GM12892 (cell line): ENCODE measurements around the gene TBCE.
"Not testable (repeated sequence)": the region's sequence is repeated elsewhere in the genome, so short reads cannot be mapped to it uniquely, and the experiment has no call there.

ENCODE experiments used
- DNase-seq: peaks from one replicate; pipeline ENCODE4 v3.0.0; 2011; ENCODE audit not compliant: insufficient read length
- FAIRE-seq: peaks from 2 replicates; lab custom pipeline; 2011; peaks lifted over from hg19 to GRCh38; lab: Jason Lieb, UNC
- POLR2A ChIP-seq: IDR thresholded peaks from 2 replicates; pipeline ENCODE4 v1.6.1; 2011; ENCODE audit warnings: low read depth, low read length, control low read depth
- POLR2AphosphoS5 ChIP-seq: IDR thresholded peaks from 2 replicates; pipeline ENCODE4 v1.6.1; 2011; ENCODE audit warnings: low read depth, low read length, control low read depth
- TAF1 ChIP-seq: IDR thresholded peaks from 2 replicates; pipeline ENCODE4 v1.6.1; 2011; ENCODE audit warnings: low read depth, mild to moderate bottlenecking, control low read depth, low read length, borderline replicate concordance

The TBCE gene

DNA sequence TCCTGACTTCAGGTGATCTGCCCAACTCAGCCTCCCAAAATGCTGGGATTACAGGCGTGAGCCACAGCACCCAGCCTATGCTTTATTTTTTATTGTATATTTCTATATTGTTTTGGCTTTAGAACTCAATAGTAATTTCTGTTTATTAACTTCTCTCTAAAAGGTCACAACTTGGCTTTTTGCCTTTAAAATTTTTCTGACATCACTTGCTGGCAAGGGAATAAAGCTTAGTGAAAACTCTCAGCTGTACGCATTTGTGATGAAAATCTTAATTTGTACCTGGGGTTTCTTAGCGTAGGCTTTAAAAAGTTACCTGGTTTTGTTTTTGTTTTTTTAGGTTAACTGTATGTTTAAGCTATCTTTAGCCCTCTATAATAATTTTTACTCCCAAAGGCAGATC lies 100.8 kb downstream of the TBCE start:
- FAIRE-seq (no peak), DNase-seq (no peak)

DNA sequence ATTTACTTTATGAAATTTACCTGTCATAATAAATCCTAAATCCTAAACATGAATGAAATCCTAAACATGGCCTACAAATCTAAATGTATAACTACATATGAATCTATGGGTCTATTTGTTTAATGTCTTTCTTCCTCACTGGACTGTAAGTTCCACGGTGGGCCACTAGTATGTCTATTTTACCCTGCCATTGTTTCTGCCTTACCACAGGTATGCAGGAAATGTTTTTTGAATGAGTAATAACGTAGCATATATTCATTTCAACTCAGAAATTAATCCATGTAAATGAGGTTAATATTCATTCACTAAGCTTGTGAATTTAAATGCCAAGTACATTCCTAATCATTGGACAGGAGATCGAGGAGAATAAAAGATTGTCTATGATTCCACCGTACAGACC lies 101.7 kb downstream of the TBCE start:
- no peak for FAIRE-seq
- TF ChIP-seq TAF1 = no peak
- TF ChIP-seq POLR2AphosphoS5 = no peak
- TF ChIP-seq POLR2A = no peak
- no peak for DNase-seq

More for the DNA sequence above, 100.8 kb downstream of the TBCE start:
- TF ChIP-seq POLR2A = no peak
- no peak for TF ChIP-seq POLR2AphosphoS5
- TF ChIP-seq TAF1 = no peak

- FAIRE-seq = not testable (repeated sequence)
Measured at GRCh38 chr1:235469897-235470296, 102.7 kb downstream of the TBCE start.

GRCh38 chr1:235470741-235471439 lies 103.7 kb downstream of the TBCE start:
- DNase-seq (no peak), FAIRE-seq (no peak)
- TF ChIP-seq TAF1 = no peak
- no peak for TF ChIP-seq POLR2AphosphoS5
- TF ChIP-seq POLR2A = no peak

More at GRCh38 chr1:235469897-235470296, 102.7 kb downstream of the TBCE start:
- not testable (repeated sequence) for DNase-seq

- DNase-seq (no peak), FAIRE-seq (no peak)
Measured at GRCh38 chr1:235473806-235474205, 106.6 kb downstream of the TBCE start.

GRCh38 chr1:235483090-235483489 lies 115.9 kb downstream of the TBCE start:
- DNase-seq (no peak), FAIRE-seq (no peak)
- no peak for TF ChIP-seq POLR2A
- TF ChIP-seq POLR2AphosphoS5 = no peak
- TF ChIP-seq TAF1 = no peak

More at GRCh38 chr1:235473806-235474205, 106.6 kb downstream of the TBCE start:
- no peak for TF ChIP-seq POLR2AphosphoS5
- no peak for TF ChIP-seq POLR2A
- no peak for TF ChIP-seq TAF1

GRCh38 chr1:235485558-235485957 lies 118.3 kb downstream of the TBCE start:
- TF ChIP-seq POLR2A (no peak), POLR2AphosphoS5 (no peak), TAF1 (no peak)
- no peak for DNase-seq
- no peak for FAIRE-seq

DNA sequence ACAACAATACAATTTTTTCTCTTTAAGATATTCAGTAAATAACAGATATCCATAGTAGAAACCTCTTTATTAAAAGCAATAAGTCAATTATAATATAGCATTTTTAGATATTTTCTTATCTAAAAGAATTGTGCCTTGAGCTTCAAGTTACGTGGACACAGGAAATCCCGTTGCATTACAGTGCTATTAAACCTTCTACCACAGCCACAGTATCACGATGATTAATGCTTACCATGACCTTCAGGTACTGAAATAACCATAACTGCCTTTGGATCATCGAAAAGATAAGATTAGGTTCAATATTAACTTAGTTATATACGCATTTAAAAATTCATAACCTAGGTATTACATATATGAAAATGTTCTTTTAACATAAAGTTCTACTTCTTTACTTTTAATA lies 119.1 kb downstream of the TBCE start:
- TF ChIP-seq POLR2AphosphoS5 (no peak), TAF1 (no peak), POLR2A (no peak)
- FAIRE-seq (no peak), DNase-seq (no peak)

DNA sequence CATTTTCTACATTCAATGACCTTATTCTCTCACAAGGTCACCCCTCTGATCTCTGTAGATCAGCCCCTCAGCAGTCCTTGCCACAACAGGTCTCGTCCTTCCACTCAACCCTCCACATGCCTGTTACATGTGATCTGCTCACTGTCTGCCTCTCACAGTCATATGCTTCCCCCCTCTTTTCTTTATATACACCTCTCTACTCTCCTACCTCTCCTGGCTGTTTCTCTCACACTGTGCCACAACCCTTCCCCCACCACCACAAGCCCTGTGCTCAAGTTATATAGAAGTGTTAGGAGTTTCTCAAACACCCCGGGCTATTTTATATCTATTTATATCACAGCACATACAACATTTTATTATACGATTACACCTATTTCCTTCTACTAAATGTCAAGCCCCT lies 124.4 kb downstream of the TBCE start:
- DNase-seq = no peak
- no peak for TF ChIP-seq POLR2A
- TF ChIP-seq TAF1 = no peak
- no peak for TF ChIP-seq POLR2AphosphoS5
- FAIRE-seq = no peak

DNA sequence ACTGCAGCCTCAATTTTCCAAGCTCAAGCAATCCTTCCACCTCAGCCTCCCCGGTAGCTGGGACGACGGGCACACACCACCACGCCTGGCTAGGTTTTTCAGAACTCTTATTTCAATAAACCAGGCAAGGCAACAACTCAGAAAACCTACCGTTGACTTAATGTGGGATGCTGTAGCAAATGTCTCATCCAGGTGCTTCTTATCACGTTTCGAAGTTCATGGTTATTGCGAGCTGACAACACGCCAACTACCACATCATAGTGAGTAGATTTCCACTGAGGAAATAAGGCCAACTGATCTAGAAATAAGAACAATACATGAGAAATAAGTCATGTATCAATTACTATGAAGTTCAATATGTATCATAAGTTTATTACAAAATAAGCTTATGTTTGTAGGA lies 127.3 kb downstream of the TBCE start:
- TF ChIP-seq TAF1 (no peak), POLR2AphosphoS5 (no peak), POLR2A (no peak)
- DNase-seq (no peak), FAIRE-seq (no peak)

DNA sequence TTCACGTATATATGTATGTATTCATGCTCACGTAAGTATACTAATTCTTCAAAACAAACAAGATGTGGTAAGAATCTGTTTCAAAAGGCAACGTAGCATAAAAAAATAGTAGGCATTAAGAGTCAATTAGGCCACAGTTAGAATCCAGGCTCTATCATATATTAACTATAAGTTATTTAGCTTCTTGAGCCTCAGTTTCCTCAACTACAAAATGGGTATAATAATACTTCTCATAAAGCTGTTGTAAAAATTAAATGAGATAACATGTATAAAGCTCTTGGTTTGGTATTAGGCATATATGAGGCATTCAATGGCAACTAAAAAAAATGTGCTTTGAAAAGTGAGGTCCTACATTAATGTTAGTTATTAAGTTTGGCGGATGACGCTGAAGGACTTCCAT lies 127.8 kb downstream of the TBCE start:
- no peak for TF ChIP-seq POLR2A
- no peak for TF ChIP-seq POLR2AphosphoS5
- no peak for TF ChIP-seq TAF1
- DNase-seq (no peak), FAIRE-seq (no peak)

DNA sequence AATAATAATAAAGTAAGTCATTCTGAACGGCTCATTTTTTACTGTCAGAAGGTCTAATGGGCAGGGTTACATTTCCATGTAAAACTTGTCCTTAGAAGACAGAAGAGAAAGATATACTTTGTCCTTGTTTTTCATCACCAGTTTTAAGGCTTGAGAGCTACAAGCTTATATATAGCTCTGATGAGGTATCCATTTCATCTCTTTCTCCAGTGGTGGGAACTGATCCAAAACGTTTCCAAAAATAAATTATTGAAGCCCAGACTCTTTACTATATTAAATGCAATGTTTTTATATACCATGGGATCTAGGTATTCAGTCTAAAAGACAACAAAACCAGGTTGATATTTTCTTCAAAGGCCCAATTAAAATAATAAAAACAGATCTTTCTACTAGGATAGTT lies 128.3 kb downstream of the TBCE start:
- FAIRE-seq = no peak
- DNase-seq = no peak
- TF ChIP-seq POLR2A = no peak
- no peak for TF ChIP-seq POLR2AphosphoS5
- no peak for TF ChIP-seq TAF1

- FAIRE-seq (no peak), DNase-seq (no peak)
- no peak for TF ChIP-seq TAF1
- no peak for TF ChIP-seq POLR2A
Measured at GRCh38 chr1:235500971-235501540, 133.8 kb downstream of the TBCE start.
